HepG2 (cell line): ENCODE data around the gene SH3GLB2. TPM values are rescaled to one million over a fixed set of nuclear protein-coding genes. Genes with fewer than 3 reads are reported as not detected.
A peak's percentile ranks its signal among the peaks of the same experiment; 100 is the strongest.

Source experiments
- BCL3 ChIP-seq: sonication (generic); formaldehyde crosslinking; IDR thresholded peaks from 2 replicates; pipeline ENCODE4 v1.5.1; 2020; ENCODE audit warnings: mild to moderate bottlenecking, missing genetic modification reagents, moderate library complexity
- EED ChIP-seq: sonication (generic); formaldehyde crosslinking; IDR thresholded peaks from 2 replicates; pipeline ENCODE4 v1.5.0; 2020; ENCODE audit warnings: mild to moderate bottlenecking, missing genetic modification reagents
- FLYWCH1 ChIP-seq: sonication (generic); formaldehyde crosslinking; IDR thresholded peaks from 2 replicates; pipeline ENCODE4 v1.8.1; 2023; ENCODE audit warnings: mild to moderate bottlenecking, missing genetic modification reagents
- FOXA3 ChIP-seq: IDR thresholded peaks from 2 replicates; pipeline ENCODE4 v1.6.1; 2016; ENCODE audit warnings: missing genetic modification reagents, missing compliant biosample characterization
- GABPB1 ChIP-seq: IDR thresholded peaks from 2 replicates; pipeline ENCODE4 v1.6.1; 2016; ENCODE audit warnings: mild to moderate bottlenecking, missing genetic modification reagents, moderate library complexity, missing compliant biosample characterization
- HNRNPL ChIP-seq: fragments of 200-400 bp; formaldehyde crosslinking; IDR thresholded peaks from 2 replicates; pipeline ENCODE4 v1.6.1; 2017; ENCODE audit warnings: mild to moderate bottlenecking, low read depth, low read length
- MTA1 ChIP-seq: sonication (generic); formaldehyde crosslinking; IDR thresholded peaks from 2 replicates; pipeline ENCODE4 v1.4.0; 2020; ENCODE audit warnings: missing genetic modification reagents, mild to moderate bottlenecking, borderline replicate concordance
- NFKB2 ChIP-seq: sonication (generic); formaldehyde crosslinking; IDR thresholded peaks from 2 replicates; pipeline ENCODE4 v1.4.0; 2020; ENCODE audit warnings: missing genetic modification reagents, borderline replicate concordance
- NFRKB ChIP-seq: fragments of 450-650 bp; IDR thresholded peaks from 2 replicates; pipeline ENCODE4 v1.6.1; 2017
- SP140L ChIP-seq: sonication (generic); formaldehyde crosslinking; IDR thresholded peaks from 2 replicates; pipeline ENCODE4 v1.4.0; 2020; ENCODE audit warnings: missing genetic modification reagents, borderline replicate concordance
- SP2 ChIP-seq: sonication (generic); formaldehyde crosslinking; IDR thresholded peaks from 2 replicates; pipeline ENCODE4 v1.5.1; 2020; ENCODE audit warnings: mild to moderate bottlenecking, missing genetic modification reagents
- ZFP82 ChIP-seq: sonication (generic); formaldehyde crosslinking; IDR thresholded peaks from 2 replicates; pipeline ENCODE4 v1.5.1; 2020; ENCODE audit warnings: mild to moderate bottlenecking, missing genetic modification reagents, borderline replicate concordance
- ZMYM2 ChIP-seq: sonication (generic); formaldehyde crosslinking; IDR thresholded peaks from 2 replicates; pipeline ENCODE4 v1.8.0; 2022; ENCODE audit warnings: mild to moderate bottlenecking, missing genetic modification reagents
- ZMYM3 ChIP-seq: sonication (generic); formaldehyde crosslinking; IDR thresholded peaks from 2 replicates; pipeline ENCODE4 v1.5.1; 2020; ENCODE audit warnings: mild to moderate bottlenecking, missing genetic modification reagents
- ZNF142 ChIP-seq: sonication (generic); formaldehyde crosslinking; IDR thresholded peaks from 2 replicates; pipeline ENCODE4 v1.4.0; 2020; ENCODE audit warnings: missing genetic modification reagents
- ZNF282 ChIP-seq: fragments of 450-650 bp; IDR thresholded peaks from 2 replicates; pipeline ENCODE4 v1.6.1; 2018; ENCODE audit not compliant: partially characterized antibody
- ZNF510 ChIP-seq: sonication (generic); formaldehyde crosslinking; IDR thresholded peaks from 2 replicates; pipeline ENCODE4 v1.4.0; 2020; ENCODE audit warnings: low read depth, mild to moderate bottlenecking, missing genetic modification reagents
- ZNF609 ChIP-seq: sonication (generic); formaldehyde crosslinking; IDR thresholded peaks from 2 replicates; pipeline ENCODE4 v1.4.0; 2020; ENCODE audit warnings: mild to moderate bottlenecking, missing genetic modification reagents, borderline replicate concordance
- ZNF619 ChIP-seq: sonication (generic); formaldehyde crosslinking; IDR thresholded peaks from 2 replicates; pipeline ENCODE4 v1.4.0; 2020; ENCODE audit warnings: mild to moderate bottlenecking, missing genetic modification reagents
- ZNF772 ChIP-seq: sonication (generic); formaldehyde crosslinking; IDR thresholded peaks from 2 replicates; pipeline ENCODE4 v1.5.0; 2020; ENCODE audit warnings: mild to moderate bottlenecking, missing genetic modification reagents
- polyA plus RNA-seq, 8 experiments: library from polyadenylated mRNA; depleted of rRNA in 3 of 8; stranded (reverse) in 7 of 8; unstranded in 1 of 8; fragments of >200 nt; fragmentation: Illumina TruSeq in 4 of 8; extraction: Trizol in 4 of 8; gene quantifications; 2 replicates each; pipeline versions ENCODE4 v1.2.1 to v1.2.3, GENCODE V29; 2011 to 2016; ENCODE audit warnings: low read depth in 4 of 8, missing spikeins in 1 of 8, mixed read lengths in 1 of 8; ENCODE audit not compliant: insufficient read depth in 1 of 8
- total RNA-seq, 5 experiments: library from RNA; depleted of rRNA; stranded (reverse); fragments of >200 nt; fragmentation: Illumina TruSeq; extraction: Trizol; gene quantifications; 2 replicates each; pipeline ENCODE4 v1.2.3, GENCODE V29; 2016; ENCODE audit warnings: low read depth in 1 of 5

The SH3GLB2 gene
- total and polyA plus RNA-seq, 2 of the 13 experiments (the other 11 are each of a cell fraction or from before 2014, with no cell fraction given) = 24.0 to 40.6 TPM

GRCh38 chr9:129064499-129064908 is 36.4 kb upstream of the SH3GLB2 start (continued):
- TF ChIP-seq ZNF282 (no peak), GABPB1 (CRISPR knock-in tag) (peak; percentile 28; the same call in 1 of the 2 replicates), NFRKB (no peak), FOXA3 (CRISPR knock-in tag) (peak; percentile 73), ZMYM3 (peak; percentile 88), ZFP82 (CRISPR knock-in tag) (no peak), SP140L (CRISPR knock-in tag) (no peak), MTA1 (CRISPR knock-in tag) (peak; percentile 93; the same call in 1 of the 2 replicates), ZNF619 (CRISPR knock-in tag) (0 out of 2 replicates have a peak, but pooled peaks have one; percentile 37), ZNF609 (CRISPR knock-in tag) (peak; percentile 80; the same call in 1 of the 2 replicates), ZNF772 (CRISPR knock-in tag) (peak; percentile 93), FLYWCH1 (CRISPR knock-in tag) (no peak), EED (no peak), SP2 (CRISPR knock-in tag) (0 out of 2 replicates have a peak, but pooled peaks have one; percentile 27), BCL3 (CRISPR knock-in tag) (peak; percentile 71), ZNF510 (CRISPR knock-in tag) (no peak; the same call in 1 of the 2 replicates), ZMYM2 (CRISPR knock-in tag) (peak; percentile 94), ZNF142 (CRISPR knock-in tag) (0 out of 2 replicates have a peak, but pooled peaks have one; percentile 52), HNRNPL (no peak), NFKB2 (CRISPR knock-in tag) (0 out of 2 replicates have a peak, but pooled peaks have one; percentile 26)
